Sigmoid colon (tissue), 3 donors: Measurements from ENCODE around the gene USP13.

ENCODE experiments used
- POLR2A ChIP-seq, 2 donors: fragments of 450-650 bp; IDR thresholded peaks; one replicate each; pipeline ENCODE4 v1.6.1; 2016; ENCODE audit warnings: antibody characterized with exemption in 2 of 2, mild to moderate bottlenecking in 2 of 2, moderate library complexity in 2 of 2
- TF ChIP-seq, protein P1 (sequence below), 4 experiments: fragments of 450-650 bp in 3 of 4; fragments of 200-600 bp in 1 of 4; IDR thresholded peaks; one replicate each; pipeline ENCODE4 v1.5.1; 2016 to 2019; ENCODE audit warnings: antibody characterized with exemption in 4 of 4, mild to moderate bottlenecking in 3 of 4, moderate library complexity in 2 of 4

DNA sequence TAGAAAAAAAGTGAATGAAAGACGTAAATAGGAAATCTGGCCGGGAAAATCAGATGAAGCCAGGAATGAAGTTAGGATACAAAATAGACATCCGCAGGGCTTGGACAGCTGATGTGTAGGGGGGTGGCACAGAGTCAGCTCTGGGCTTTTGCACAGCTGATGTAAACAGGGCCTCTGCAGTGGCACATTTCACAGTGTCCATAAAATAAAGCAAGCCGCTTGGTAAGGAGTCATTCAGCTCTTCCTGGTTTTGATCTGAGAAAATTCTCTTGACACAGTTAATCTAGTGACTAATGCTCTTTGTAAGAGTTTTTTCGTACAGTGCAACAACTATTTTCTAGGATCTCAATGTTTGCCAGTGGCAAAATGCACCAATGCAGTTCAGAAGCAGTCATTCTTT is 153.3 kb downstream of the USP13 start:
- TF ChIP-seq, protein P1, sequence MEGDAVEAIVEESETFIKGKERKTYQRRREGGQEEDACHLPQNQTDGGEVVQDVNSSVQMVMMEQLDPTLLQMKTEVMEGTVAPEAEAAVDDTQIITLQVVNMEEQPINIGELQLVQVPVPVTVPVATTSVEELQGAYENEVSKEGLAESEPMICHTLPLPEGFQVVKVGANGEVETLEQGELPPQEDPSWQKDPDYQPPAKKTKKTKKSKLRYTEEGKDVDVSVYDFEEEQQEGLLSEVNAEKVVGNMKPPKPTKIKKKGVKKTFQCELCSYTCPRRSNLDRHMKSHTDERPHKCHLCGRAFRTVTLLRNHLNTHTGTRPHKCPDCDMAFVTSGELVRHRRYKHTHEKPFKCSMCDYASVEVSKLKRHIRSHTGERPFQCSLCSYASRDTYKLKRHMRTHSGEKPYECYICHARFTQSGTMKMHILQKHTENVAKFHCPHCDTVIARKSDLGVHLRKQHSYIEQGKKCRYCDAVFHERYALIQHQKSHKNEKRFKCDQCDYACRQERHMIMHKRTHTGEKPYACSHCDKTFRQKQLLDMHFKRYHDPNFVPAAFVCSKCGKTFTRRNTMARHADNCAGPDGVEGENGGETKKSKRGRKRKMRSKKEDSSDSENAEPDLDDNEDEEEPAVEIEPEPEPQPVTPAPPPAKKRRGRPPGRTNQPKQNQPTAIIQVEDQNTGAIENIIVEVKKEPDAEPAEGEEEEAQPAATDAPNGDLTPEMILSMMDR (IDR thresholded peaks at IDR 0.05): no peak
- no peak for TF ChIP-seq POLR2A (IDR thresholded peaks at IDR 0.05)
